ENCODE results near the gene RPS2. TPM values are rescaled to one million over a fixed set of nuclear protein-coding genes. Genes with fewer than 3 reads are reported as not detected.
"Not testable (repeated sequence)": the region's sequence is repeated elsewhere in the genome, so short reads cannot be mapped to it uniquely, and the experiment has no call there.

The RPS2 gene
- total and polyA plus RNA-seq, 2 of the 8 experiments (the other 6 are each of a cell fraction or from before 2014, with no cell fraction given), result 4,042 to 16,783 TPM

DNA sequence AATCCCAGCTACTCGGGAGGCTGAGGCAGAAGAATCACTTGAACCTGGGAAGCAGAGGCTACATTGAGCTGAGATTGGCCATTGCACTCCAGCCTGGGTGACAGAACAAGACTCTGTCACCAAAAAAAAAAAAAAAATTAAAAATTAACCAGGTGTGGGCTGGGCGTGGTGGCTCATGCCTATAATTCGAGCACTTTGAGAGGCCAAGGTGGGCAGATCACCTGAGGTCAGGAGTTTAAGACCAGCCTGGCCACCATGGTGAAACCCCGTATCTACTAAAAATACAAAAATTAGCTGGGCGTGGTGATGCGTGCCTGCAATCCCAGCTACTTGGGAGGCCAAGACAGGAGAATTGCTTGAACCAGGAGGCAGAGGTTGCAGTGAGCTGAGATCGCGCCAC lies 24.8 kb downstream of the RPS2 start:
- H3K4me2 ChIP-seq (ENCODE audit: insufficient read depth in 1 of 2, low read depth in 2 of 2, low read length in 2 of 2); H3K79me2 ChIP-seq (ENCODE audit: control insufficient read depth in 1 of 2, insufficient read depth in 2 of 2, low read length in 2 of 2); H2BK20ac ChIP-seq (ENCODE audit: low read length); H3K14ac ChIP-seq (ENCODE audit: insufficient read length); H3K4me1 ChIP-seq (replicated peaks in 1 of 4; ENCODE audit: control insufficient read depth in 3 of 4, insufficient read depth in 4 of 4, low read length in 3 of 4); H3K9me3 ChIP-seq (ENCODE audit: insufficient read depth in 2 of 2, low read depth in 1 of 2, low read length in 1 of 2); H3K27ac ChIP-seq (ENCODE audit: low read depth, low read length); H2BK15ac ChIP-seq (ENCODE audit: low read length); H2AFZ ChIP-seq (ENCODE audit: low read length); DNase-seq (ENCODE audit: low read depth in 1 of 2, low spot score in 2 of 2); H3K79me1 ChIP-seq (ENCODE audit: low read depth, low read length); H4K5ac ChIP-seq (ENCODE audit: insufficient read length, low read depth, low read length); H3K56ac ChIP-seq (replicated peaks; ENCODE audit: insufficient read length, low read depth, low read length); H3K27me3 ChIP-seq (replicated peaks in 1 of 4; ENCODE audit: control insufficient read depth in 3 of 4, extremely low read depth in 1 of 4, insufficient read depth in 3 of 4, low read length in 3 of 4); H3K23ac ChIP-seq (ENCODE audit: insufficient read length); H3K4me3 ChIP-seq (ENCODE audit: extremely low read depth in 1 of 4, insufficient read depth in 2 of 4, low read depth in 3 of 4, low read length in 4 of 4); H2BK120ac ChIP-seq (replicated peaks; ENCODE audit: low read depth, low read length); H4K8ac ChIP-seq (ENCODE audit: extremely low read depth, insufficient read depth, low read length); H2BK5ac ChIP-seq (ENCODE audit: low read depth, low read length); H3K23me2 ChIP-seq (ENCODE audit: low read depth, low read length); H3K18ac ChIP-seq (ENCODE audit: extremely low read depth, low read length); H3K4ac ChIP-seq (replicated peaks; ENCODE audit: insufficient read length, low read depth, low read length); H2BK12ac ChIP-seq (ENCODE audit: low read depth, low read length); H4K91ac ChIP-seq (replicated peaks; ENCODE audit: insufficient read length, low read length); FAIRE-seq; H3K9ac ChIP-seq (replicated peaks in 1 of 4; ENCODE audit: extremely low read depth in 1 of 4, low read depth in 3 of 4, low read length in 3 of 4); H4K20me1 ChIP-seq (replicated peaks in 1 of 2; ENCODE audit: control insufficient read depth in 1 of 2, insufficient read depth in 2 of 2, low read length in 2 of 2); H2AK5ac ChIP-seq (ENCODE audit: low read depth, low read length): not testable (repeated sequence)
- 95% methylated on average over 8 of the region's 8 CpGs; no CpG with 5 or more reads in 1 of the 2 experiments for WGBS, 2 experiments (ENCODE audit: extremely low coverage in 1 of 2, insufficient coverage in 1 of 2, insufficient read length in 1 of 2, insufficient replicate concordance in 2 of 2, low coverage in 1 of 2, low lambda C conversion rate in 2 of 2, missing lambda C conversion rate in 1 of 2)
- ChIA-PET CTCF (ENCODE audit: partially characterized antibody) (interaction anchor here (1.1 to 6.3 kb wide), 5 partner anchors 14 to 669 kb away, joined by 3 to 62 read pairs (median 9); partner anchors contain the start of genes MEIOB and RPL3L), POLR2A (ENCODE audit: partially characterized antibody) (interaction anchor here (0.6 to 11.7 kb wide), 2 partner anchors 20 to 972 kb away, joined by 3 to 336 read pairs; partner anchors contain the start of genes NDUFB10, RNF151, RPL3L and RPS2)
- H3K36me3 ChIP-seq (ENCODE audit: control insufficient read depth in 2 of 4, insufficient read depth in 4 of 4, low read length in 3 of 4), result peaks cover 4 to 12% (median 8%) of the 10 kb centered on the region in 4 experiments; a peak in 5 of 8 replicates

Measured in H1 (cell line).